ENCODE measurements around the gene SPATA22. TPM values are rescaled to one million over a fixed set of nuclear protein-coding genes. Genes with fewer than 3 reads are reported as not detected.
A peak's percentile ranks its signal among the peaks of the same experiment; 100 is the strongest.
"Not testable (repeated sequence)": the region's sequence is repeated elsewhere in the genome, so short reads cannot be mapped to it uniquely, and the experiment has no call there.

SPATA22 gene
- total RNA-seq, 1 donor from 2014 or later: not detected

- Mint-ChIP-seq H3K27me3 (no peaks in the 10 kb centered on the region), H3K27ac (peak overlapping the region; percentile 61), H3K9me3 (ENCODE audit: low read depth) (peaks cover 3% of the 10 kb centered on the region), H3K4me1 (ENCODE audit: low read depth) (peaks cover 19% of the 10 kb centered on the region), H3K36me3 (ENCODE audit: insufficient read depth) (peaks cover 1% of the 10 kb centered on the region), H3K4me3 (ENCODE audit: low read depth) (no peak overlapping the region)
- DNase-seq (ENCODE audit: low spot score, unreplicated experiment): no peak
- no peak for TF ChIP-seq CTCF (IDR thresholded peaks at IDR 0.05; ENCODE audit: unreplicated experiment)
These were observed 2.6 kb upstream of the SPATA22 start for GRCh38 chr17:3474212-3474611.

GRCh38 chr17:3472137-3472536, 518 bp upstream of the SPATA22 start:
- H3K27ac Mint-ChIP-seq: no peak overlapping the region
- TF ChIP-seq CTCF (IDR thresholded peaks at IDR 0.05; ENCODE audit: unreplicated experiment): no peak
- H3K27me3 Mint-ChIP-seq: no peaks in the 10 kb centered on the region
- H3K36me3 Mint-ChIP-seq (ENCODE audit: insufficient read depth): peaks cover 1% of the 10 kb centered on the region
- H3K4me3 Mint-ChIP-seq (ENCODE audit: low read depth): no peak overlapping the region
- DNase-seq (ENCODE audit: low spot score, unreplicated experiment): no peak
- peaks cover 3% of the 10 kb centered on the region for H3K9me3 Mint-ChIP-seq (ENCODE audit: low read depth)
- H3K4me1 Mint-ChIP-seq (ENCODE audit: low read depth): peaks cover 17% of the 10 kb centered on the region

GRCh38 chr17:3469529-3469928, 2.1 kb downstream of the SPATA22 start:
- H3K4me3 Mint-ChIP-seq (ENCODE audit: low read depth): no peak overlapping the region
- H3K27me3 Mint-ChIP-seq: no peaks in the 10 kb centered on the region
- no peak for TF ChIP-seq CTCF (IDR thresholded peaks at IDR 0.05; ENCODE audit: unreplicated experiment)
- H3K36me3 Mint-ChIP-seq (ENCODE audit: insufficient read depth): peaks cover 1% of the 10 kb centered on the region
- no peak overlapping the region for H3K27ac Mint-ChIP-seq
- peaks cover 3% of the 10 kb centered on the region for H3K9me3 Mint-ChIP-seq (ENCODE audit: low read depth)
- no peak for DNase-seq (ENCODE audit: low spot score, unreplicated experiment)
- peaks cover 6% of the 10 kb centered on the region for H3K4me1 Mint-ChIP-seq (ENCODE audit: low read depth)

GRCh38 chr17:3466355-3466754, 5.3 kb downstream of the SPATA22 start:
- H3K4me3 Mint-ChIP-seq (ENCODE audit: low read depth); H3K27me3 Mint-ChIP-seq; H3K36me3 Mint-ChIP-seq (ENCODE audit: insufficient read depth); H3K9me3 Mint-ChIP-seq (ENCODE audit: low read depth); H3K27ac Mint-ChIP-seq; DNase-seq (ENCODE audit: low spot score, unreplicated experiment); H3K4me1 Mint-ChIP-seq (ENCODE audit: low read depth): not testable (repeated sequence)

- no peak for DNase-seq (ENCODE audit: low spot score, unreplicated experiment)
- peaks cover 19% of the 10 kb centered on the region for H3K27me3 Mint-ChIP-seq
- no peak overlapping the region for H3K27ac Mint-ChIP-seq
- peaks cover 11% of the 10 kb centered on the region for H3K4me1 Mint-ChIP-seq (ENCODE audit: low read depth)
- TF ChIP-seq CTCF (IDR thresholded peaks at IDR 0.05; ENCODE audit: unreplicated experiment): no peak
- no peak overlapping the region for H3K4me3 Mint-ChIP-seq (ENCODE audit: low read depth)
- H3K36me3 Mint-ChIP-seq (ENCODE audit: insufficient read depth): no peaks in the 10 kb centered on the region
- H3K9me3 Mint-ChIP-seq (ENCODE audit: low read depth): no peaks in the 10 kb centered on the region
These were observed 23.5 kb downstream of the SPATA22 start for GRCh38 chr17:3448059-3448665.

- no peak for TF ChIP-seq CTCF (IDR thresholded peaks at IDR 0.05; ENCODE audit: unreplicated experiment)
- H3K36me3 Mint-ChIP-seq (ENCODE audit: insufficient read depth): no peaks in the 10 kb centered on the region
- H3K4me1 Mint-ChIP-seq (ENCODE audit: low read depth): peaks cover 11% of the 10 kb centered on the region
- H3K9me3 Mint-ChIP-seq (ENCODE audit: low read depth): no peaks in the 10 kb centered on the region
- DNase-seq (ENCODE audit: low spot score, unreplicated experiment): no peak
- H3K27ac Mint-ChIP-seq: no peak overlapping the region
- no peak overlapping the region for H3K4me3 Mint-ChIP-seq (ENCODE audit: low read depth)
- peaks cover 24% of the 10 kb centered on the region for H3K27me3 Mint-ChIP-seq
These were observed 24.0 kb downstream of the SPATA22 start for GRCh38 chr17:3447625-3448024.
